ENCODE results near the gene GREB1L.
"Not testable (repeated sequence)": the region's sequence is repeated elsewhere in the genome, so short reads cannot be mapped to it uniquely, and the experiment has no call there.

GREB1L gene

DNA sequence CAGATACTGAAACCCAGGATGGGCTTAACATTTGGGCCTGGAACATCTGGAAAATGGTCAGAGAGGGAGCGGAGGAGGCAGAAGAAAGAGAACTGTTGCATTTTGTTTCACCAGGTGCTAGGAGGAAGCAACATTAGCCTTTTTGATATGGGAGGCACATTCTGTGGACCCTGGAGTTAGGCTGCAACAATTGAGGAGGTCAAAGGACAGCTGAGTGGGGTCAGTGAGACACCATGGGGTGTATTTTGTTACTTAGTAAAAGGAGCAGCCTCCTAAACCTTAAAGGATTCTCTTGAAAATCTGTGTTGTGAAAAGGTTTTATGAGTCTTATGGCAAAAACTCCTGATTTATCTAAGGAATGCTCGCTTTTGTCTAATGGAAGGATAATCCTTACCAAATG is 124.9 kb downstream of the GREB1L start:
- DNase-seq (ENCODE audit: low read depth in 2 of 2), result no peak

DNA sequence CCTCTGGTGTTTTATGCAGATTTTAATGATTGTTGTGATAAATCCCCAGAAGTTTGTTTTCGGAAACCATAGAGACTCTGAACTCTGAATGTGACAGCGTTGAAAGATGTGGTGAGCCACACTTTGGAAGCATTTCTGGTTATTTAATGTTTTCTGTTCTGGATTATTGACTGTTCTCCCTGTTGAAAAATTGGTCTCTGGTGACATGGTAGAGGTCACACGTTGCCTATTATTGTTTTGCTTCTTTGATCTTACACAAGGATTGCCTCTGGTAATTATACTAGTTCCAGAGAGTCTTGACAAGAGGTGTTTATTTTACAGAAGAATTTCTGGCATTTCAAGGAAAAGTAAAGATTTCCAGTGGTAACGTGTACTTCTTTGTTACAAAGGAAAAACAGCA is 127.1 kb downstream of the GREB1L start:
- no peak for DNase-seq (ENCODE audit: low read depth in 2 of 2)

DNA sequence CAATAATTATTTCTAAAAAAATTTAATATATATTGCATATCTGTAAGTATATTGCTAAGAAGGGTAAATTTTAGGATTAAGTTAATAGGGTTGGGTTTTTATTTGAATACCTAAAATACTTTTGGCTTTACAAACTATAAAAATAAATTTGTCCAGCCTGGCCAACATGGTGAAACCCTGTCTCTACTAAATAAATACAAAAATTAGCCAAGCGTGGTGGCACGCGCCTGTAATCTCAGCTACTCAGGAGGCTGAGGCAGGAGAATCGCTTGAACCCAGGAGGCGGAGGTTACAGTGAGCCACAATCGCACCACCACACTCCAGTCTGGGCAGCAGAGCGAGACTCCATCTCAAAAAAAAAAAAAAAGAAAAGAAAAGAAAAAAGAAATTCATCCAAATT is 127.6 kb downstream of the GREB1L start:
- not testable (repeated sequence) for DNase-seq (ENCODE audit: low read depth in 2 of 2)

DNA sequence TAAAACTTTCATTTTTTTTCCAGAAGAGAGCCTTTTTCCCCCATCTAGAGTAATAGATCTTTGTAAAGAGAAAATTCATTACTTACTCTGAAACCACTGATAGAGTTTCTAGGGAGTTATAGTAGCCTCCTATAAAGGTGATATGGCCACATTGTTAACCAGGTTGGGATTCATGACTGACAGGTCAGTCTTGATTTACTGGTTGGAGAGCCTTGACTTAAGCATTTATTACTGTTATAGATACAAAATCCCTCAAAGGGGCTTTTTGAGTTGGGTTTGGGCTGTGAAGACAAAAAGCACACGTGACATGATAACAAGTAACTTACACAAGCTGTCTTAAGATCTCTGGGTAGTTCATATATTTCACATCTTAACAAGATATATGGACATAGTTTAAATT is 141.0 kb downstream of the GREB1L start:
- DNase-seq (ENCODE audit: low read depth in 2 of 2), result no peak

DNA sequence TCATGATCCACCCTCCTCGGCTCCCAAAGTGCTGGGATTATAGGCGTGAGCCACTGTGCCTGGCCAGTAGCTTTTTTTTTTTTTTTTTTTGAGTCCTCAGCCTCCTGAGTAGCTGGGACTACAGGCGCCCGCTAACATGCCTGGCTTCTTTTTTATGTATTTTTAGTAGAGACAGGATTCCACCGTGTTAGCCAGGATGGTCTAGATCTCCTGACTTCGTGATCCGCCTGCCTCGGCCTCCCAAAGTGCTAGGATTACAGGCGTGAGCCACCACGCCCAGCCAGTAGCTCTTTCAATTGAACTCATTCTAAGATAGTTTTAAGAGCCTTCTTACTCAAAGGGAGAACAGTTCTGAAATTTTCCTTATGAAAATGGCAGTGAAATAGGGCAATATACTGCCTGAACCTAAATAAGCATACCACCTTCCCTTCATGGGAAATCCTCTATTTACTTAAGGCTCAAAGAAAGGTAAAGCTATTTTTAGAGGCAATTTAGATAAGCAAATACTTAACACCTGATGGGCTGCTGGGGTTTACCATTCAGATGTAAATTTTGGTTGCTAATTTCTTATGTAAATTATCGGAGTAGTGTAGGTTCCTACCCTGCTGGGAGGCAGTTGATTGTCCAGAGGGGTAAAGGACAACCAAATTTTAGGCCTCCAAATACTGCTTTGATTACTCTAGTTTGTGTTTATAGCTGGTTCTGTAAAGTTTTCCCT is 144.7 kb downstream of the GREB1L start:
- no peak for DNase-seq (ENCODE audit: low read depth in 2 of 2)

DNA sequence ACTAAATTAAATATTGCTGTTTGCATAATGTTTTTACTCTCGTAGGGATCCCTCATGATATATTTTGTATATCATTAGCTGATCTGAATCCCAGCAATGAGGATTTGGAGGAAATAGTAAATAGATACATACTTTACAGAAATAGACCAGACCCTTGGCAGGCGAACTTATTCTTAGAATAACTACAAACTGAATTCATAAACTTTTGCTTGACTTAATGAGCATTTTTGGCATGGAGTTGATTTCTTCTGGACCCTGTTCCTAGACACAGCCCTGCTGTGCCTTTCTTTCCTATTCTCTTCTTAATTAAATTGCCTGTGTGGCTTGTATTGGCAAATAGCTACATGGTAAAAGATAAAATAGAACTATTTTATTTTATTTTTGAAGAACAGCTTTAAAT is 145.9 kb downstream of the GREB1L start:
- no peak for DNase-seq (ENCODE audit: low read depth in 2 of 2)

DNA sequence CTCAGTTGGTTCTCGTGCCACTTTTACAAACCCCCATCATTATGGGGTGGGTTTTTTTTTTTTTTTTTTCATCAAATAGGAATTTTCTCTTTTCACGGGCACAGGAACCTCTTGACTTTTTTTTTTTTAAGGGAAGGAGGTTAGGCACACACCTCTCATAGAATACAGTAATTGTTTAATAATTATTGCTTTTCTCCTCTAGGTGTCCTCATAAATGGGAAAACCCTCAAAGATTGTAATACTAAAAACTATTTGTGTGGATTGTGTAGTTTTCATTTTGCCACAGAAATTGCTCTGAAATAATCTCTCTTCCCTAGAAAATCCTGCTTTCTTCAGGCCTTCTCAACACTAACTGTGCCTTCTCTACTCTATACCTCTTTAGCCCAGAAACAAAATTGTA is 147.3 kb downstream of the GREB1L start:
- no peak for DNase-seq (ENCODE audit: low read depth in 2 of 2)

DNA sequence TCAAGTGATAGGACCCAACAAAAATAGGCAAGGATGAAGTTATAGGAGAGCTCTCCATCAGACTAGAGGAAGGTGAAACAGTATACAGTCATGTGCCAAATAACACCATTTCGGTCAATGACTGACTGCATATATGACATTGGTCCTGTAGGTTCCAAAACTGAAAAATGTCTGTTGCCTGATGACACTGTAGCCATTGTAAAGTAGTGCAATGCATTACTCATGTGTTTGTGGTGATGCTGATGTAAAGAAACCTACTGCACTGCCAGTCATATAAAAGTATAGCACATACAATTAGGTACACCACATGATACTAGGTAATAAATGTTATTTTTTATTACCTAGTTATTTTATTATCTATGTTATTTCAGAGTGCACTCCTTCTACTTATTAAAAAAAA is 147.9 kb downstream of the GREB1L start:
- no peak for DNase-seq (ENCODE audit: low read depth in 2 of 2)

DNA sequence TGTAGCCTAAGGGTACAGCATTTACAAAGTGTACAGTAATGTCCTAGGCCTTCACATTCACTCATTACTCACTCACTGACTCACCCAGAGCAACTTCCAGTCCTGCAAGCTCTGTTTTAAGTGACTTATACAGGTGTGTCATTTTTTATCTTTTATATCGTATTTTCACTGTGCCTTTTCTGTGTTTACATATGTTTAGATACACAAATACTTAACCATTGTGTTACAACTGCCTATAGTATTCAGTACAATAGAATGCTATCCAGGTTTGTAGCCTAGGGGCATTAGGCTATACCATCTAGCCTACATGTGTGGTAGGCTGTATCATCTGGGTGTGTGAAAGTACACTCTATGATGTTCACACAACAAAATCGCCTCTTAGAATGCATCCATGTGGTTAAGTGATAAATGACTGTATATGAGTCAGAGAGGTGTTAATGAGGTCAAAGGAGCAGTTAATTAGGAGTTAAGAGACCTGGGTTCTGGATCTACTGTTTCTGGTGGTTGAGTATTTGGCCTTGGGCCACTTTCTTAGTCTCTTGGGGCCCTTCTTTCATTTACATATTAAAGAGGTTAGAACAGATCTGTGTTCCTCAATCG is 149.1 kb downstream of the GREB1L start:
- no peak for DNase-seq (ENCODE audit: low read depth in 2 of 2)

DNA sequence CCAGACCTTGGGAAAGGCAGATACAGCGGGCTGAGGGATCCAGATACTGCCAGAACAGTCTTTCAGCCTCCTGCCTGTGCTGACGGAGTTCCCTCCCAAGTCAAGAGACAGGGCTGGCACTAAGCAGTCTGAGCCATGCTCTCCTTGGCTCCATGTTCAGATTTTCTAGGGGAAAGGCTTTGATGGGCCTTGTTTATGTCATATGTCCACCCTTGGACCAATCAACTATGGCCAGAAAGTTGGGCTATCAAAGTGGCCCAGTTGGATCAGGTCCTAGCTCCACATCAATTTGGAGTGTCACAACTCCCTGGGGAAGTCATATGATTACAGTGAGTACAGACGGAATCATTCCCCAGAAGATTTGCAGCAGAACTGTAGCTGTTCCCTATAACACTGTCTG is 152.0 kb downstream of the GREB1L start:
- no peak for DNase-seq (ENCODE audit: low read depth in 2 of 2)

DNA sequence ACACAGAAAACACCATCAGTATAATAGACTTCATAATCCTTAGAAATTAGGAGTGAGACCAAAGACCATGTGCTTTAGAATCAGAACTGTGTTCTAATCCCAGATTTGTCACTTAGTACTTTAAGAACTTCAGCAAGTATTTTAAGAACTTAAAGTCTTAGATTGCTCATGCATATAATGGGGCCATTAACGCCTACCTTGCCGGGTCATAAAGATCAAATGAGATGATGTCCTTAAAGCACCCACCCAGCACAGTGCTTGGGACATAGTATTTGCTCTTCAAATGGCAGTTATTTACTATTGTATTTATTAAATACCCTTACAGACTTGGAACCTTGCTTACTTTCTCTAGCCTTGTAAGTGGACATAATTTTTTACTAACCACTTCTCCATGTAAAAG is 156.1 kb downstream of the GREB1L start:
- DNase-seq (ENCODE audit: low read depth in 2 of 2), result no peak

DNA sequence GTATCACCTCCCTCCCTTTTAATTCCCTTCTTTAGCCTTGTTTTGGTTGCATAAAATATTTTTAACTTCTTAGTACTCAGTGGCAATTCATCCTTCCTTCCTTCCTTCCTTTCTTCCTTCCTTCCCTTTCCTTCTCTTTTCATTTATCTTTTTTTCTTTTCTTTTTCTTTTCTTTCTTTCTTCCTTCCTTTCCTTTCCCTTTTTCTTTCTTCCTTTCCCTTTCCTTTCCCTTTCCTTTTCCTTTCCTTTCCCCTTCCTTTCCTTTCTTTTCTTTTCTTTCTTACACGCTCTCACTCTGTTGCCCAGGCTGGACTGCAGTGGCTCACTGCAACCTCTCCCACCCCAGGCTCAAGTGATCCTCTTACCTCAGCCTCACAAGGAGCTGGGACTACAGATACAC is 160.2 kb downstream of the GREB1L start:
- DNase-seq (ENCODE audit: low read depth in 2 of 2), result no peak

DNA sequence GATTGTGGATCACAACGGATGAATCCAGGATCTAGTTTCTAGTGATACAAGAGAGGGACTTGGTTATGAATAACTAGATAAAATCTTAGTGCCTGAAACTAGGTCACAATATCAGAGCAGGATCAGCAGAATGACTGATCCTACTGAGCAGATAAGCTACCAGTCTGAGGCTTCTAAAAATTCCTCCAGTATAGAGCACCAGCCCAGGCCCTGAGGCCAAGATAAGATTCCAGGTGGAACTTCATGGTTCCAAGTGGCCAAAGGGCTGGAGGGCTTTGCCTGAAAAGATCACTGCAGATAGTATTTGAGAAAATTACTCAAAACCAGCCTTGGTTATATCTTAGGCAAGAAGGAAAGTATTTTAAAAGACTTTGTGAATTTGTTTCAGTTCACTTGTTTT is 162.4 kb downstream of the GREB1L start:
- DNase-seq (ENCODE audit: low read depth in 2 of 2), result no peak

DNA sequence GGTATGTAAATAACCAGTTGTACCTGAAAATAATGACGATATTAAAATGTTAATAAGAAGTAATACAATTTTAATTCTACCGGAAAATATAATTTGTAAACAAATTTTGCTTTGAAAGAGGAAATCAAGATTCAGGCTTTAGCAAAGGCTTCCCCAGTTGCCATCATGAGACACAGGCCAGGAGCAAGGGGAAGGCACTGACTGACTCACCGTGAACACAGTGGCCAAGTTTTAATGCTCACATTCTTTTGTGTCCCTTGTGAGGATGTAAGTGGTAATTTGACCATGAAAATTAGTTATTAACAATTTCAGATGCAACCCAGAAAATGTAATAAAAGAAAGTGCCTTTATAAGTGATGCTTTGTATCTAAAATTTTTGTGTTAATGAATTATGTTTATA is 164.1 kb downstream of the GREB1L start:
- DNase-seq (ENCODE audit: low read depth in 2 of 2), result no peak

DNA sequence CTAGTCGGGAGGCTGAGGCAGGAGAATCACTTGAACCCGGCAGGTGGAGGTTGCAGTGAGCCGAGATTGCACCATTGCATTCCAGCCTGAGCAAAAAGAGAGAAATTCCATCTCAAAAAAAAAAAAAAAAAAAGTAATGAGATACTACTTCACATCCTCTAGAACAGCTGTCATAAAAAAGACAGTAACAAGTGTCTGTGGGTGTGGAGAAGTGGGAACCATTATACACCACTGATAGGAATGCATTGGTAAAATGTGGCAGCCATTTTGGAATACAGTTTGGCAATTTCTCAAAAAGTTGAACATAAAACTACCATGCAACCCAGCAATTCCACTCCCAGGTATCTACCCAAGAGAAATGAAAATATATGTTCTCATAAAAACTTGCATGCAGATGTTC is 166.6 kb downstream of the GREB1L start:
- no peak for DNase-seq (ENCODE audit: low read depth in 2 of 2)

DNA sequence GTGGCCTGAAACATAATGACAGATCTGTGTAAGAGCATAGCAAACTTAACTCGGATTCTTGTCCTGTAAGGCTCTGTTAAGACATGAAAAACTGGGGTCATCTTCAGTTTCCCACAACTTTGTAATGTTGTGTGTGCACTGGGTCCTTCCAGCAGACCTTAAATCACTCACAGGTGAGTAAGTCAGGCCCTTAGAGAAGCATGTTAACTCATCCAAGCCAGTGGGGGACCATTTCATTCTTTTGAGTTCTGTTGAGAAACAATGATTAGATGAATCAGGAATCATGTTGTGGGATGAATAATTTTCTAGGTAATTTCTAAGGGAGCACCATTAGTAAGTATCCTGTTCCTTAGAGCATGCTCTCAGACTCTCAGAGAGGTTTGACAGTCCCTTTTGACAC is 191.4 kb downstream of the GREB1L start:
- no peak for DNase-seq (ENCODE audit: low read depth in 2 of 2)

DNA sequence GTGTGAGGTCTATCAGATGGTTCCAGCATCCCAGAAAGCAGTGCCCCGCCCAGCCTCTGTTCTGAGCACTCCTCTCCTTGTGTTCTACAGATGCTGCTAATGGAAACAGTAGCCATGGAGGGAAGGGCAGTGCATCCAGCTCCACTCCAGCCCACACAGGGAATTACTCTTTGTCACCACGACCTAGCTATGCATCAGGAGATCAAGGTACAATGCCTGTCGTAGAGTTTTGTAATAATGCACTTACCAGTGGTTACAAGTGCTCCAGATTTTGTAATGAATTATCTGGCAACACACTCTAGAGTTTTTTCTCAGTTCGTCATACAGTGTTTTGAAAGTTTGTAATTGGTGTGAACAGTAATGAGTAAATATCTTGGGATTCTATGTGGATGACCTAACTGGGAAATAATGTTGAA is 197.4 kb downstream of the GREB1L start:
- DNase-seq (ENCODE audit: low read depth in 2 of 2), result no peak

DNA sequence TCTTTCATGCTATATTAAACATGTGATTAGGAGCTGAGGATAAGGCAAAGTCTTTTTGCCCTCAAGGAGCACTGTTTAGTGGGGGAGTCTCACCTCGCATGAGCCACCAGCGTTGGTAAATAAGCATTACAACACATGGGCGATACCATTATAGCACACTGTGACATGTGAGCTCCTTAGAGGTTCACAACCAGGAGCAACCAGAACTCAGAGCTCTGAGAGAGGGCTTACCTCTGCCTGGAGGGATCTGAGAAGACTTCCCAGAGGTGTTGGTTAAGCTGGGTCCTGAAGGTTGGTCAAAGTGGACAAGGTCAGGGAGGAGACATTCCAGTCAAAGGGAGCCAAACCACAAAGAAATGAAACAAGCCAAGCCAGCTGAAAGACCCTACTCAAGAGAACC is 199.6 kb downstream of the GREB1L start:
- DNase-seq (ENCODE audit: low read depth in 2 of 2), result no peak

DNA sequence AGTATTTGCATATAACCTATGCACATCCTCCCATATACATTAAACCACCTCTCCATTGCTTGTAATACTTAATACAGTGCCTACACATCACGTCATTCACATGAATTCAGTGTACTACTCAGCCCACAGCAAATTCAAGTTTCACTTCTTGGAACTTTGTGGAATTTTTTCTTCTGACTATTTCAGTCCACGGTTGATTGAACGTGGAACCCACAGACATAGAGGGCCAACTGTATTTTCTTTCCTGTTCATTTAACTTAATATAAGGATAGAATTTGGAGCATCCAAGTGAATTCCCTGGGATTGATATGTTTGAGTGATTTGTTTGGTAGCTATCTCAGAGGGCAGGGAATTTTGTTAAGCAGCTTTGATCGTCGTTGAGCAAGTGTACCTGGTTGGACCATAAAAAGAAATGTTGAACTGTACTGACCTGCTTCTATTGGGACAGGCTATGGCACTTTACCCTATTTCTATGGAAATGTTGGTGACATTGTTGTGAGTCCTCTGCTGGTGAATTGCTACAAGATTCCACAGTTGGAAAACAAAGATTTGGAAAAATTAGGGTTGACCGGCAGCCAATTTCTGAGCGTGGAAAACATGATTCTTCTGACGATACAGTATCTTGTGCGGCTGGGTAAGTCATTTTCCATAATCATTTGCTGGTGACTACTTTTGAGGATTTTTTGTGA is 201.9 kb downstream of the GREB1L start:
- DNase-seq (ENCODE audit: low read depth in 2 of 2), result no peak

DNA sequence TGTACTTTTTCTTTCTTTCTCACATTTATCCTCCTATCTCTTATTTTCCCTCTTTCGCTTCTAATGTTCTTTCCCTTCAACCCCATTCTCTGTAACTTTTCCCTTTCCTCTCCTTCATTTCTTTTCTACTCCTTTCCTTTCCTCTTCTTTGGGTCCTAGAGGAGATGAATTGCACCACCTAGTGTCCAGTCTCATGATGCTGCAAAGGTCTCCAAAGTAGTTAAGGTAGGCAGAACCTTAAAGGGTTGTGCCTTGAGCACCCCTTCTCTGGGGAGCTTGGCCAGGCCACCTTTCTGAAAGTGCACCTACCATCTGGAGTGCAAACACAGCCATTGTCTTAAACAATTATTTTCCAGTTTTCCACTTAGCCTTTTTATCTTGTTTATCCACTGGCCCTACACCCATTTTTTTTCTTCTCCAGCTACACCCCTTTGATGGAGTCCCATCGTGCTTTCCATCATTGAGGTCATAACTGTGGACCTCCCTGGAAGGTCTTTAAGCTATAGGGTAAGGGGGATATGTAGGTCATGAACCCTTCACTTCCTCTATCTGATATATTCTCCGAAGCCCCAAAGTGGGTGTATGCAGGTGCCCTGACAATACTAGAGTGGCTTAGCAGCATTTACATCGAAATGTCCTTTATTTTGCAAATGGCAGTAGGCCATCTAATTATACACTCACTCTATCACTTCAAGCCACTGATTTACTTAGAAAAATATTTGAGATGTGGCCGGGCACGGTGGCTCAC is 202.6 kb downstream of the GREB1L start:
- no peak for DNase-seq (ENCODE audit: low read depth in 2 of 2)

DNA sequence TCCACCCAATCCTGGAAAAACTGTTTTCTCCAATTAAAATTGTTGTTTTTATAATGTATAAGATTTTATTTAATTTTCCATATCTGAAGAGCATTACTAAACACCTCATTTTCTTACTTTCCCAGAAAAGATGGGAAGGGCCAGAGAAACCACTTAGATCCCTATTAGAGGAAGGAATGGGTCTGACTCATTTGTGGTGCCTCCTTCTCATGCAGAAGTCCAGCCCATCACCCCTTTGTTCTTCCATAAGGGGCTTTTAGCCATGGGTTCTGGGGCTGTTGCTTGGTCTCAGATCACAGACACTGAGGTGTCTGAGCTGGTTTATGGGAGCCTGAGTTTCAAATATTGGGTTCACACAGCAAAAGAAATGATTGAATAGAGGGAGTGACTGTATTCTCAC is 206.3 kb downstream of the GREB1L start:
- no peak for DNase-seq (ENCODE audit: low read depth in 2 of 2)

All from stimulated activated CD4-positive, alpha-beta T cell treated with anti-CD3 and anti-CD28 coated beads, Interleukin-12 subunit alpha, Interleukin-12 subunit beta, amount 100 ng/mL, for 24 hours (primary cell).